Hematopoietic multipotent progenitor cell treated with erythropoietin and hydrocortisone succinate and interleukin-3 and kit ligand, for 6 days (in vitro differentiated cells): ENCODE data around the gene RNF208.

Experiments
- DNase-seq: peaks from one replicate; pipeline ENCODE4 v3.0.0-alpha.2; 2015

Gene RNF208, protein sequence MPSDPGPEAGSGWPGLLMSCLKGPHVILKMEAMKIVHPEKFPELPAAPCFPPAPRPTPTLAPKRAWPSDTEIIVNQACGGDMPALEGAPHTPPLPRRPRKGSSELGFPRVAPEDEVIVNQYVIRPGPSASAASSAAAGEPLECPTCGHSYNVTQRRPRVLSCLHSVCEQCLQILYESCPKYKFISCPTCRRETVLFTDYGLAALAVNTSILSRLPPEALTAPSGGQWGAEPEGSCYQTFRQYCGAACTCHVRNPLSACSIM

DNA sequence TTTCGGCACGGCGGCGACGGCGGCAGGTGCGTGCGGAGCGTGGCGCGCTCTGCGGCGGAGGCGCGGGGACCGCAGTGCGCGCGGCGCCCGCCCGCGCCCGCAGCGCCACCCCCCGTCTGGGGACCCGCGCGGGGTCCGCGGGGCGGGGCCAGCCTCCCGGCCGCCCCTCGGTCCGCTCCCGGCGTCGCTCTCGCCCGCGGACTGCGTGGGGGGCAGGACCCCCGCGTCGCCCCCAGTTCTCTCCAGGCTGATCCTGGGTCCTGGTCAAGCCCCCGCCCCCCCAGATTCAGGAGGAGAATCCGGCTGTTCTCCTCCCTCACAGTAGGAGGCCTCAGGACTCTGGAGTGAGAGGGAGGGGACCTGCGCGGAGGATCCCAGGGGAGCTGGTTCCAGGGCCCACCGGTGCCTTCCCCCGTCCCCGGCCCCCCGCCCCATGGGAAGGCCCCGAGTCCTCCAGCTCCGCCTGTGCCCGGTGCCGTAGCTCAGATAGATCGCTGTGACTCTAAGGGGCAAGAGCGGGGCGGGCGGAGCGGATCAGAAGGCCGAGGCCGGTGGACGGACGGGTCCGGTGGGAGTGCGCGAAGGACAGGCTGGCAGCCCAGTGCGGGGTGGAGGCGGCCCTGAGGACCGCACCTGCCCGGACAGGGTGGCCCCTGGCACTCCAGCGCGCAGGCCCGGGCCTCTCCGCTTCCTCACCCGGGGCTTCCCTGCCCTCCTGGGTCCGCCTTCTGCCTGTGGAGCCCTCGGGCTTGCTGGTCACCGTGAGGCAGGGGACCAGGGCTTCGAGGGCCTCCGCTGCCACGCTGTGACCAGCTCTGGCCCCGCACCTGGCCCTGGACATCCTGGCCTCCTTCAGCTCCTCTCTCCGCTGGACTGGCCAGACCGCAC, at the start of gene RNF208:
RNF208 (minus strand) TSS at position 51 of the 888 bp plus-strand sequence. CDS start 1,028 bp downstream, outside the sequence.
- DNase-seq: no peak

DNA sequence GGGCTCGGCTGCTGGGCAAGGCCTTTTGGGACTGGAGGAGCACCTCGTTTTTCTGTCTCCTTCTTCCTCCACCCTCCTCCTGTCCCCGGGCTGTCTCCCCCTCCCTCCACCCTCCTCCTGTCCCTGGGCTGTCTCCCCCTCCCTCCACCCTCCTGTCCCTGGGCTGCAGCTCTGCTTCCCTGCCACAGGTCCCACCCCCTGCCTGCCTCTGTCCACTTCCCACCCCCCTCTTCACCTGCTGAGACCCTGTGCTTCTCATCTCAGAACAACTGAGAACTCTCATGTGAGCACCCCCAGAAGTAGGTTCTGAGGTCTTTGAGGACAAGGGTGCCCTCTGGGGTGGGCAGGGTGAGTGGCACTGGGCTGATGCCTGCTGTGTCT, 49.6 kb upstream of the RNF208 start:
- DNase-seq: no peak

DNA sequence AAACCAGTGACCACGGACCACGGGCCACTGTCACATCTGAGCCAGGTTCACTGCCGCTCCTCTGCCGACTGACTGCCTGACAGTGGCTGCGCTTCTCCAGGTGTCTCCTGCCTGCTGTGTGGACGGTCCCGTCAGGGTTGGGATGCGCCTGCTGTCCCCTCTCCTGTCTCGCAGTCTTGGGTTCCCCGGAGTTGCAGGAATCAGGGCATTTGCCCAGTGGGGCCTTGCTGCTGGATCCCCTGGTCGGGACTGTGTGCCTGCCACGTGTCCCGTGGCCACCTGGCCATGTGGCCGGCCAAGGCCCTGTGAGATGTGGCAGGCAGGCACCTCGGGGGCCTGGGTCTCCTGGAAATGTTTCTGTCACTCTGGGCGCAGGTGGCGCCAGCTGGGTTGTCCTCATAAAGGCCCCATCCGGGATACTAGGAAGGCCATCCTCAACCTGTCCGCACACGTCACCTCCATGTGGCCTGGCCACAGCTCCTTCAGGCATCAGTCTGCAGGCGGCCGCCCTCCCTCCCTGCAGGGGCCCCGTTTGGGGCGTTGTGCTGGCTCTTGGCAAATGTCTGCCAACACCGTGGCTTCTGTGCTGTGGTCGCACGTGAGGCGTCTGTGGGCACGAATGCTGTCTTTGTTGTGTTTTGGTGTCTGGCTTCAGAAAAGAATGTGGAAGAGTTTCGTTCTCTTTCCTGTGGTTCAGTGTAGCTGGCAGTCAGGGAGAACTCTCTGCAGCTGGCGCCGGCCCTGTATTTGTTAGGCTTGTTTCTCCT, 49.1 kb upstream of the RNF208 start:
- DNase-seq: peak; percentile 47

DNA sequence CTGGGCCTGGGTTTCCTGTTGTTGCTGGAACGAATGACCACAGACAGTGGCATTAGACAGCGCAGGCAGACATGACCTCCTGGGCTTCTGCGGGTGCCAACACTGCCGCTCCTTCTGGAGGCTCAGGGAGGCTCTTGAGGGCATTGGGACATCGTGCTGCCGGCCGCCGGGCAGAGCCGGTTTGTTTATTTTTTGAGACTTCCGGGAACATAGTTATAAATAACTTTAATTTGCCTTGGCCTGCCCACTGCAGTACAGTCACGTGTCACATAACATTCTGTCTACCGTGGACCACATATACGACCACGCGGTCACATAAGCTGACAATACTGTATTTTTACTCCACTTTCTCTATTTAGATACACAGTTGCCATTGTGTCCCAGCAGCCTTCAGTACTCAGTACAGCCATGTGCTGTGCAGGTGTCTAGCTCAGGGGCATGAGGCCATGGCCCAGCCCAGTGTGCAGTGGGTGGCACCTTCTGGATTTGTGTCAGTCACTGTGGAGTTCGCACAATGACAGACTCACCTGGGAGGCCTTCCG, 47.3 kb upstream of the RNF208 start:
- DNase-seq: no peak

DNA sequence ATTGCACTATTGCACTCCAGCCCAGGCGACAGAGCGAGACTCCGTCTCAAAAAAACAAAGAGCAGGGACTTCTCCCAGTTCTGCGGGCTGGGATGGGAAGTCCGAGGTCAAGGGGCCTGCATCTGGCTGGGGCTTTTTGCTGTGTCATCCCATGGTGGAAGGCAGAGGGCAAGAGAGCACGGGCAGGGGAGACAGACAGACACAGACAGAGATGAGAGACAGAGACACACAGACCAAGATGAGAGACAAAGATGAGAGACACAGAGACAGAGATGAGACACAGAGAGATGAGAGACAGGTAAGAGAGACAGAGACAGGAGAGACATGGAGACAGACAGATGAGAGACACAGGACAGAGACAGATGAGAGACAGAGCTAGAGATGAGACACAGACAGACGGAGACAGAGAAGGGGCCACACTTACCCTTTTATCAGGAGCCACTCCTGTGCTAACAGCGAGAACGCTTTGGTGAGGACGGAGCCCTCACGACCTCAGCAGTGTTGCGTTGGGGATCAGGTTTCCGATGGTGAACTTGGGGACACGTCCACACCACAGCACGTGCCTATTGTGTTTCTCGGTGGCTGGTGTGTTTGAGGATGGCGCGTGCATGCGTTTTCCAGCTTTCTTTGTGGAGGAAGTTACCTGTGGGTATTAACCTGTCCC, 46.6 kb upstream of the RNF208 start:
- no peak for DNase-seq

DNA sequence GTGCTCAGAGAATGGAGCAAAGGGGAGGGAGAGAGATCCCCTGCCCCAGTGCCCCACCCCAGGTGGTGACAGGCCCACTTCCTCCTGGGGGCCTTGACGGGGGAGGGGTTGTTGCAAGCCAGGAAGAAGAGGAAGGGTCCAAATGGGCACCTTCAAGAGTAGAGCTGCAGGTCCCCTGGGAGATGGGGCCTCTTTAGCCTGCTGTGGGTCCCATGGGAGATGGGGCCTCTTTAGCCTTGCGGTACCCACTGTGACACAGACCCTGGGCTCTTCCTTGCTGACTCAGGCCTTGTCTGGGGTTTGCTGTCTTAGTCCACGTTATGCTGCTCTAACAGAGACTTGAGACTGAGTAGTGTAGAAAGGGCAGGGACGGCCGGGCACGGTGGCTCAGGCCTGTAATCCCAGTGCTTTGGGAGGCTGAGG, 45.9 kb upstream of the RNF208 start:
- DNase-seq: no peak

DNA sequence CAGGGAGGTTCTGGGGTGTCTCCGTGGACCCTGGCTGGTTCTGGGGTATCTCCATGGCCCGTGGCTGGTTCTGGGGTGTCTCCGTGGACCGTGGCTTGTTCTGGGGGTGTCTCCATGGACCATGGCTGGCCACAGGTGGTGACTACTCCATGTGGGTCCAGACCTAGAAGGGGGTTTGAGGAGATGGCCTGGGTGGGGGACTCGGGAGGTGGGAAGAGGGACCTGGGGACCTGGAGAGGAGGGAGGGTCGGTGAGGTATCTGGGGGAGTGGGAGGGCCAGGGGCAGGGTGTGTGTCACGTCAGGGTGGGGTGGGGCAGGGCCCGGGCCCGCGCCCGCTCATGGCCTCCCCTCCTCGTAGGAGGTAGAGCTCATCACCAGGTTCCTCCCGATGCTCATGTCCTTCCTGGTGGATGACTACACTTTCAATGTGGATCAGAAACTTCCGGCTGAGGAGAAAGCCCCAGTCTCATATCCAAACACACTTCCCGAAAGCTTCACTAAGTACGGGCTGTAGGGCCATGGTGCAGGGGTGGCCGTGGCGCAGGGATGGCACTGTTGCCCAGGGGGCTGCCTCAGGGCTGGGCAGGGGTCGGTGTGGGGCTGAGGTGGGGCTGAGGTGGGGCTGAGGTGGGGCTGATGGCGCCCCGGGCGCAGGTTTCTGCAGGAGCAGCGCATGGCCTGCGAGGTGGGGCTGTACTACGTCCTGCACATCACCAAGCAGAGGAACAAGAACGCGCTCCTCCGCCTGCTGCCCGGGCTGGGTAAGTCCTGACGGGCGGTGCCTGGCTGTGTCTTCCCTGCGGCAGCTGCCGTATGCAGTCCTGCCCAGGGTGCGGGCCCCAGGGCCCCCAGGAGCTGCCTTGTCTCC, 44.8 kb upstream of the RNF208 start:
- no peak for DNase-seq

DNA sequence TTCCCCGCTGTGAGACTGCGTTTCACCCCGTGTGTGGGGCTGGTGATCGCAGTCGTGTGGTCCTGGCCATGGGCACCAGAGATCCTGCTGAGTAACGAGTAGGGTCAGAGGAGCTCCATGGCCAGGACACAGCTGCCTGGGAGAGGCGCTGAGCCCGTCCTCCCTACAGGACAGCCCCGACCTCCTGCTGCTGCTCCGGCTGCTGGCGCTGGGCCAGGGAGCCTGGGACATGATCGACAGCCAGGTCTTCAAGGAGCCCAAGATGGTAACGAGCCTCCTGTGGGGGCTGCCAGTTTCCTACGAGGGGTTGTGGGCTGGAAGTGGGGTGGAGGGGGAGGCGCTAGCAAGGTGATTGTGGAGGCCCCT, 44.1 kb upstream of the RNF208 start:
- no peak for DNase-seq

DNA sequence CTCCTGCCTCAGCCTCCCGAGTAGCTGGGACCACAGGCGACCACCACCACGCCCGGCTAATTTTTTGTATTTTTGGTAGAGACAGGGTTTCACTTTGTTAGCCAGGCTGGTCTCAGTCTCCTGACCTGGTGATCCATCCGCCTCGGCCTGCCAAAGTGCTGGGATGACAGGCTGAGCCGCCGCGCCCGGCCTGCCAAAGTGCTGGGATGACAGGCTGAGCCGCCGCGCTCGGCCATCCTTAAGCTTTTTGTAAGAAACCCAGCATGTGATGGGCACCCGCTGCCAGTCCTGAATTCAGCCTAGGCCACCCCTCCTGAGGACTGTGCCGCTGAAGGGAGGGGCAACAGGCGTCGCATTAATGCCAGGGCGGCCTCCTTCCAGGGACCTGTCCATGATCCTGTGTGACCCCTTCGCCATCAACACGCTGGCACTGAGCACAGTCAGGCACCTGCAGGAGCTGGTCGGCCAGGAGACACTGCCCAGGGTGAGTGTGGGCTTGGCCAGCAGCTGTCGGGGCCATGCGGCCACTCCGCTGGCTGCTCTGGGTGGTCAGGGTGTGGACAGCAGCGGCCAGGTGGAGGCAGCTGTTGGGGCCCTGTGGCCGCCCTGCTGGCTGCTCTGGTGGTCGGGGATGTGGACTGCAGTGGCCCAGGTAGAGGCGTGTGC, 43.6 kb upstream of the RNF208 start:
- DNase-seq: no peak

DNA sequence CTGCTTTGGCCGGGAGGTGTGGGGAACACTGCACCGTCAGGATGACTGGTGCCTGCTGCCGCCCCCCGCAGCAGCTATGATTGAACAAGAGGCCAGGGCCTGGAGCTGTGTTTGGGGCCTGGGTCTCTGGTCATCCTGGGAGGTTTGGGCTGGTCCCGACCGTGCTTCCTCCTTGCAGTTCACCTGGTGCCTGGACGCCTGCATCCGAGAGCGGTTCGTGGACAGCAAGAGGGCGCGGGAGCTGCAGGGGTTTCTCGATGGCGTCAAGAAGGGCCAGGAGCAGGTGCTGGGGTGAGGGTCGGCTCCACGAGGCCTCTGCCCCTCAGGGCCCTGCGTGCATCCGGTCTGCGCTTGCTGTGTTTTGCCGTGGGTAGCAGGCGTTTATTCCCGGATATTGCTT, 42.0 kb upstream of the RNF208 start:
- DNase-seq: no peak

DNA sequence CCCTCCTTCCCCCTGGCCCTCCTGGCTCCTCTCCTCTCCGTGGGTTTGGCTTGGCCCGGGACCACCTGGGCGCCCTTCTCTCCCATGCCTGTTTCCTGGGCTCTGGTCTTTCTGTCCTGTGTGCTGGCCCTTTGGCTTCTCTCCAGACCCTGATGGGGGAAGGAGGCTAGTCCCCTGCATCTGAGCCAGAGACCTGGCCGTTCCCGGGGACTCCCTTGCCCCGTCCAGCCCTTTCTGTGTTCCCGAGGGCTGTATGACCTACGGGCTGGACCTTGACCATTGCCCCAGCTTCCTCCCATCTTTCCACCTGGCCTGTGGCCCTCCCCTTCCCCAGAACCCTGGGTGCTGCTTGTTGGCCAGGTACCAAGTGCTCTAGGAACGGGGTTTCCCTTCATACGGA, 41.5 kb upstream of the RNF208 start:
- no peak for DNase-seq

DNA sequence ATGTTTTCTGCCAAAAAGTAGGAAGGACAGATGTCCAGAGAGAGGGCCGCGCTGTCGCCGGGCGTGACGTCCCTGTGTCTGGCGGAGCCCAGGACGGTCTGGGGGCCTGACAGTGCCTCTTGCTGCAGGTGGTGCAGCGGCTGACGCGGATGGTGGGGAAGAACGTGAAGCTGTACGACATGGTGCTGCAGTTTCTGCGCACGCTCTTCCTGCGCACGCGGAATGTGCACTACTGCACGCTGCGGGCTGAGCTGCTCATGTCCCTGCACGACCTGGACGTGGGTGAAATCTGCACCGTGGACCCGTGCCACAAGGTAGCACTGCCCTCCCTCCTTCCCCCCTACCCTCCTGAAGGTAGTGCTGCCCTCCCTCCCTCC, 40.9 kb upstream of the RNF208 start:
- no peak for DNase-seq

DNA sequence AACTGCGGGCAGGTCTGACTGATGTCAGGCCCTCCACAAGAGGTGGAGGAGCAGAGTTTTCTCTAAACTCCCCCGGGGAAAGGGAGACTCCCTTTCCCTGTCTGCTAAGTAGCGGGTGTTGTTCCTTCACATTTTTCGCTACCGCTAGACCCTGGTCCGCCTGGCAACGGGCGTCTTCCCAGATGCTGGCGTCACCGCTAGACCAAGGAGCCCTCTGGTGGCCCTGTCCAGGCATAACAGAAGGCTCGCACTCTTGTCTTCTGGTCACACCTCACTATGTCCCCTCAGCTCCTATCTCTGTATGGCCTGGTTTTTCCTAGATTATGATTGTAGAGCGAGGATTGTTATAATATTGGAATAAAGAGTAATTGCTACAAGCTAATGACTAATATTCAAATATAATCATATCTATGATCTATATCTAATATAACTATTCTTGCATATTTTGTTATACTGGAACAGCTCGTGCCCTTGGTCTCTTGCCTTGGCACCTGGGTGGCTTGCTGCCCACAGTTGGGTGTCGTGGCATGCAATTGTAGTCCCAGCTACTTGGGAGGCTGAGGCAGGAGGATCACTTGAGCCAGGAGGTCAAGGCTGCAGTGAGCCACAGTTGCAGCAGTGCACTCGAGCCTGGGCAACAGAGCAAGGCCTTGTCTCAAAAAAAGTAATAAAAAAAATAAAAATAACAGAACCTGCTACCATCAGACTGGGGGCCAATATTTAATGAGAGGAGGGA, 40.3 kb upstream of the RNF208 start:
- DNase-seq: peak; percentile 29

DNA sequence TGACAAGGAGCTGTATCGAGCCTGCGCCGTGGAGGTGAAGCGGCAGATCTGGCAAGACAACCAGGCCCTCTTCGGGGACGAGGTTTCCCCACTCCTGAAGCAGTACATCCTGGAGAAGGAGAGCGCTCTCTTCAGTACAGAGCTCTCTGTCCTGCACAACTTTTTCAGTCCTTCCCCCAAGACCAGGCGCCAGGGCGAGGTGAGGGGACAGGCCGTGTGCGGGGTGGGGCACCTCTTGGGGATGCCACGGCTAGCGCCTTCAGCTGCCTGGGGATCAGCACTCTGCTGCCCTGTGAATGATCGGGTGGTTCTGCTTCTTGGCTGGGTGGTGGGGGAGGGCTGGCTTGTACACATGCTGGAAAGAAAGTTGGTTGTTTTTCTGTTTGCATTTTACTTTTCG, 34.8 kb upstream of the RNF208 start:
- peak; percentile 61 for DNase-seq

DNA sequence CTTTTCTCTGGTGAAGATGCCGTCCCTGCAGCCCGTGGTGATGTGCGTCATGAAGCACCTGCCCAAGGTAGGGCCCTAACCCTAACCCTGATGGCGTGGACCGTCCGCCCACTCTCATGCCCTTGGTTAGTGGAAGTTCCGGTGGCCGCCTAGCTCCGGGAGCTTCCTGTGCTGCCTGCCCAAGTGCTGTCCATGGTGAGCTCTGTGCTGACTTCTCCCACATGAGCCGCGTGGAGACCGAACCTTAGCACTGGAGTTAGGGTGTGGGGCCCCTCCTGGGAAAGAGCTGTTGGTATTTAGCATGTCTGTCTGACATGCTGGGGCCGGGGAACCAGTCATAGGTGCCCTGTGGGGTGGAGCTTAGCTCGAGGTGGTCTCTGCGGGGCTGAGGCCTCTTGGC, 34.3 kb upstream of the RNF208 start:
- no peak for DNase-seq

DNA sequence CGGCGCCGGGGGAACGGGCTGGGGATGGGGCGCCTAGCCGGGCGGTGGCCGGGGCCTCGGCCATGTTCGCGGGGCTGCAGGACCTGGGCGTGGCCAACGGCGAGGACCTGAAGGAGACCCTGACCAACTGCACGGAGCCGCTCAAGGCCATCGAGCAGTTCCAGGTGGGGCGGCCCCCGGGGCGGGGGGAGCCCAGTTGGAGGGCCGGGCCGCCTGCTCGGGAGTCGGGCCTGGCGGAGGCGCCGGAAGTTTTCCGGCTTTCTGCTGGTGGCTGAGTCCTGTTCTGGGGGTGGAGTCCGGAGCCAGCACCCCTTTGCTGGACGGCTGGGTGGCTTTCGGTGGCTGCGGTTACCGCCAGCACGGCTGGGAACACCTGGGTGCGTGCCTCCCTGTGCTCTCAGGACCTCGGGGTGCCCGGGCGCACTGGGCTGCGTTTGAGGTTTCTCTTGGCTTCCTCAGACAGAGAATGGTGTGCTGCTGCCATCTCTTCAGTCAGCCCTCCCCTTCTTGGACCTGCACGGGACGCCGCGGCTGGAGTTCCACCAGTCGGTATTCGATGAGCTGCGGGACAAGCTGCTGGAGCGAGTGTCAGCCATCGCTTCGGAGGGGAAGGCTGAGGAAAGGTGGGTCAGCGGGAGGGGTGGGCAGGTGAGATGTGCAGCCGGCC, 33.5 kb upstream of the RNF208 start:
- peak; percentile 56 for DNase-seq

DNA sequence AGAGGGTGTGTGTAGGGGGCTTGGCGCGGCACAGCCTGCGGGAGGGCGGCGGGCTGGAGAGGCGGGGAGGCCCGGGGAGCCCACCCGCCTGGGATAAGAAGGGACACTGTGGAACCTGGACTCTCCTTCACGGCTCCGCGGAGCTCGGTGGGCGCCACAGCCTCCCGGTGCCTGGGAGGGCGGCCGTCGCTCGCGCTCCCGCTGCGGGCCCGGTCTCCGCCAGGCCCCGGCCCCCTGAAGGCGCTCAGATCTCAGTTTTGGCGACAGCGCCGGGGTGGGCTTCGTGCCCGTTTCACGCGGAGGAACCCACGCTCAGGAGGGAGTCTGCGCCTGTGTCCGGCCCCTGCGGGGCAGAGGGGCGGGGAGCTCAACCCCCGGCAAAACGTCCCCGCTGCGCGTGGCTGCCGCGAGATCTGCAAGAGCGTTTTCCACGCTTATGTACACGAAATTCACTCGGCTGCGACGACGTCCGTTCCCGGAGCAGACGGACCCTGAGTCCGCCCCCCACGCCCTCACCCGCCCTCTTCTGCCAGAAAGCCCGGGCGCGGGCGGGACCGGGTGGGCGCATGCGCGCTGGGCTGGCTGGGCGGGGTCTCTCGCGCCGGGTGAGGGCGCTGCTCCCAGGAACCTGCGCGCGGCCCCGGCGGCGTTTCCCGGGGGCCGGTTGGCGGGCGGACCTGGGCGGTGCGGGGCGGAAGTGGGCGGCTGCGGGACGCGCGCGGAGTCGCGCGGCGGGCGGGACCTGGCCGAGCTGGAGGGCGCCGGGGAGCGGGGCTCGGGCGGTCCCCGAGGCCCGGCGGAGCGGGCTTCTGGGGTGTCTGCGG, 32.8 kb upstream of the RNF208 start, which contains the start of gene NELFB:
NELFB (plus strand) TSS at position 704 of the 824 bp plus-strand sequence.
- peak; percentile 92 for DNase-seq

DNA sequence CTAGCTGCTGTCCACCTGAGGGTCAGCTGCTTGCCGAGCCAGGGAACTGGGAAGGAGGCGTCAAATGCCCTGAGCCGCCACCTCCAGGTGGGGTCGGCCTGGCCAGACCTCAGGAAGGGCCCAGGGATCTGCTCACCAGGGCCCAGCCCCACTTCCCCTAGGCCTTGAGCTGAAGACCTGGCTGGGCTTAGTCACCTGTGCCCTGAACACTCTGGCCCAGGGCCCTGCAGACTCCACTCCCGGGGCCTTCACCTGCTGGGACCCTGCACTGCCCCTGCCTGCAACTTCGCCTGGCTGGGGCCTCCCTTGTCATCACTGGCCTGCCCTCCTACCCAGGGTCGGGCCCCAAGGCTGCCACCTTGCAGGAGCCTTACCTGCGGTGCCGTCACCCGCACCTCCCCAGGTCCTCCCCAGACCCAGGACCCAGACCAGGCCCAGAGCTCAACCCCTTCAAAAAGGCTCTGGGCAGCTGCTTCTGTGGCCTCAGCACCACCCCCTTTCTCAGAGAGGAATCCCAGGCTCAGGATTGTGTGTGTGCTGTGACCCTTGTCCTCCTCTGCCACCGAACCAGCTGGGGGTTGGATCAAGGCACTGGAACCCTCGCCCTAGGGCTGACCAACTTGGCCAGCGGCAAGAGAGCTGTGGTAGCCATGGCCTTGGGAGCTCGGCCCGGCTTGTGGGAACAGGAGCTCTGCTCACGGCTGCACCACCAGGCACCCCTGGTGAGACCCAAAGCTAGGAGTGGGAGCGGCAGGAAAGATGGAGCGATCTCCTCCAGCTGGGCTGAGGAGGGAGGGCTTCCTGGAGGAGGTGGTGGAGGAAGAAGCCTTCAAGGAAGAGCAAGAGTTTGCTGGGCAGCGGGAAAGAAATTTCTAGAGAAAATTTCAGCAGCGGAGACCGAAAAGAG, 31.9 kb upstream of the RNF208 start:
- DNase-seq: no peak
